ENCODE results near the gene UGT1A5.

Gene UGT1A5

DNA sequence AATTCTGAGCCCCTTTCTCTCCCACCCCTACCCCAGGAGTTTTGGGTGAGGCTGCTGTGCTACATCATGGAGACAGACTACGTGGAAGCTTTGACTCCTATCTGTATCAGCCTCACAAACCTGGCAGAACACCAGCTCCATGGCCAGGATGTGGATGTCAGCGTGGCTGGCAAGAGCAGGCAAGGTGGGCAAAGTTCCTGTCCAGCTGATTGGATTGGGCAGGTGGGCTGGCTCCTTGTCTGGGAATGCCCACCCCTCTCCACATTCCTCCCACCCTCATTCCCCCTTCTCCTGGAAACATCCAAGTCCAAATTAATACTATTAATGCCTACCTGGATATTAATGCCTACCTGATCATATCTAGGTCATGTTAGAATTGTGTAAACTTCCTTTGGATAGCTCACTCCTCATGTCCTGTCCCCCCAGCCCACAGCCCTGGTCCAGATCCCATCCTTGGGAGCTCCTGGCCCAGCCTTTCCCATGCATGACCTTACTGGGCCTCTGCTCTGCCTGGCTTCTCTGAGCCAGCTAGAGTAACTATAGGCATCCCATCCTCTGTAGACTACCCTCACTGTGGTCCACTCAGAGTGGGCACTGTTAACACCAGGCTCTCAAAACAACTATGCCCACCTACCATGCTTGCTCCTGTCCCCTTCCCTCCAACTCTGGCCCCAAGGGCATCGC lies 89.6 kb downstream of the UGT1A5 start:
- H3K27ac ChIP-seq (ENCODE audit: extremely low read depth, low read depth, low read length) = no peak overlapping the region
- H3K4me3 ChIP-seq (ENCODE audit: low read depth, low read length) = no peak overlapping the region
- POLR2A ChIA-PET = no interaction called here
- no peaks in the 10 kb centered on the region for H3K4me1 ChIP-seq (ENCODE audit: control insufficient read depth, insufficient read depth, low read length)
- TF ChIP-seq, protein P1, sequence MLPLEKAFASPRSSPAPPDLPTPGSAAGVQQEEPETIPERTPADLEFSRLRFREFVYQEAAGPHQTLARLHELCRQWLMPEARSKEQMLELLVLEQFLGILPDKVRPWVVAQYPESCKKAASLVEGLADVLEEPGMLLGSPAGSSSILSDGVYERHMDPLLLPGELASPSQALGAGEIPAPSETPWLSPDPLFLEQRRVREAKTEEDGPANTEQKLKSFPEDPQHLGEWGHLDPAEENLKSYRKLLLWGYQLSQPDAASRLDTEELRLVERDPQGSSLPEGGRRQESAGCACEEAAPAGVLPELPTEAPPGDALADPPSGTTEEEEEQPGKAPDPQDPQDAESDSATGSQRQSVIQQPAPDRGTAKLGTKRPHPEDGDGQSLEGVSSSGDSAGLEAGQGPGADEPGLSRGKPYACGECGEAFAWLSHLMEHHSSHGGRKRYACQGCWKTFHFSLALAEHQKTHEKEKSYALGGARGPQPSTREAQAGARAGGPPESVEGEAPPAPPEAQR (tag by site-specific recombination; IDR thresholded peaks at IDR 0.05) = no peak
- TF ChIP-seq, protein P2, sequence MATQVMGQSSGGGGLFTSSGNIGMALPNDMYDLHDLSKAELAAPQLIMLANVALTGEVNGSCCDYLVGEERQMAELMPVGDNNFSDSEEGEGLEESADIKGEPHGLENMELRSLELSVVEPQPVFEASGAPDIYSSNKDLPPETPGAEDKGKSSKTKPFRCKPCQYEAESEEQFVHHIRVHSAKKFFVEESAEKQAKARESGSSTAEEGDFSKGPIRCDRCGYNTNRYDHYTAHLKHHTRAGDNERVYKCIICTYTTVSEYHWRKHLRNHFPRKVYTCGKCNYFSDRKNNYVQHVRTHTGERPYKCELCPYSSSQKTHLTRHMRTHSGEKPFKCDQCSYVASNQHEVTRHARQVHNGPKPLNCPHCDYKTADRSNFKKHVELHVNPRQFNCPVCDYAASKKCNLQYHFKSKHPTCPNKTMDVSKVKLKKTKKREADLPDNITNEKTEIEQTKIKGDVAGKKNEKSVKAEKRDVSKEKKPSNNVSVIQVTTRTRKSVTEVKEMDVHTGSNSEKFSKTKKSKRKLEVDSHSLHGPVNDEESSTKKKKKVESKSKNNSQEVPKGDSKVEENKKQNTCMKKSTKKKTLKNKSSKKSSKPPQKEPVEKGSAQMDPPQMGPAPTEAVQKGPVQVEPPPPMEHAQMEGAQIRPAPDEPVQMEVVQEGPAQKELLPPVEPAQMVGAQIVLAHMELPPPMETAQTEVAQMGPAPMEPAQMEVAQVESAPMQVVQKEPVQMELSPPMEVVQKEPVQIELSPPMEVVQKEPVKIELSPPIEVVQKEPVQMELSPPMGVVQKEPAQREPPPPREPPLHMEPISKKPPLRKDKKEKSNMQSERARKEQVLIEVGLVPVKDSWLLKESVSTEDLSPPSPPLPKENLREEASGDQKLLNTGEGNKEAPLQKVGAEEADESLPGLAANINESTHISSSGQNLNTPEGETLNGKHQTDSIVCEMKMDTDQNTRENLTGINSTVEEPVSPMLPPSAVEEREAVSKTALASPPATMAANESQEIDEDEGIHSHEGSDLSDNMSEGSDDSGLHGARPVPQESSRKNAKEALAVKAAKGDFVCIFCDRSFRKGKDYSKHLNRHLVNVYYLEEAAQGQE (tag by site-specific recombination; IDR thresholded peaks at IDR 0.05) = no peak
- TF ChIP-seq ZNF133 (tag by site-specific recombination; IDR thresholded peaks at IDR 0.05) = no peak
- no peak for TF ChIP-seq ZNF624 (tag by site-specific recombination; IDR thresholded peaks at IDR 0.05)
- H3K9me3 ChIP-seq (ENCODE audit: control insufficient read depth, insufficient read depth, low read depth, low read length) = no peaks in the 10 kb centered on the region
- CTCF ChIA-PET = no interaction called here
- no peaks in the 10 kb centered on the region for H3K36me3 ChIP-seq (ENCODE audit: control insufficient read depth in 2 of 2, insufficient read depth in 1 of 2, low read length in 2 of 2)

DNA sequence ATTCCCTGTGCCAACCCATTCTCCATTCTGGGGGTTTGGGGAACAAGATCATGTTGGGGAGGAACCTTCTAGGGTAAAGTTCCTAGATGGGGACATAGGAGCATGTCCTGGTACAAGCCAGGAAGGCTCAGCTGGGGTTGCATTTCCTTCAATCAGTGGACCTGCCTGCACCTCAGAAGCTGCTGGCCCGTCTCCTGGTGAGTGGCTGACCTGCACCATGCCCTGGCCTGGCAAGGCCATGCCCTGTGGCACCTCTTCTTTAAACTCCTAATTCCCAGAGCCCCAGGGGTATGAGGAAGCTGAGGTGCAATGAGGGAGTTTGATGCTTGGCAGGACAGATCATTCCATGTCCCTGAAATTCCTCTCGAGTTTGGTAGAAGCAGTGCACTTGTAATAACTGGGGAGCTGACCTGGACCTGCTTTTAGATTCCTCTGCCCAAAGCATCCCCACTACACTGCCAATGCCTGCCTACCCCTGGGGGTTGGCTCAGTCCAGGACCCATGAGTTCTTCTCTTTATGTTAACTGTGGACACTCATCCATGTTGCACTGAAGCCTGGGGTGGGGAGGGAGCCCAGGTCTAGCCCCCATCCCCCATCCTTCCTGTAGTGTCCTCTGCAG lies 90.7 kb downstream of the UGT1A5 start:
- ChIA-PET CTCF (no interaction called here), POLR2A (no interaction called here)

DNA sequence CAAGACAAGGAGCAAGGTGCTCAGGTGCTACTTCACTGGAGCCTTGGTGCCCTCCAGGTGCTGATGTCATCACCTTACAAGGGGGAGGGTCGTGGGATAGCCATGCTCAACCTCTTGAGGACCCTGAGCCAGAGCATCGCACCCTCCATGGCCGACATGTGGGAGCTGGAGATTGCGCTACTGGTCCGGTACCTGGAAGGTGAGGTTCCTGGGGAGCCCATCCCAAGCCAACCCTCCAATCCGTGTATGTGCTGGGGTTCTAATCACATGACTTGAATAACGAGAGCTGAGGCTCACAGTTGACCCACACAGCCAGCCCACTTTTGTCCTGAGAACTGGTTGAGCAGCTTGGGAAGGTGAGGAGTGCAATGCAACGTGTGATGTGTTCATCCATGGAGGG lies 91.3 kb downstream of the UGT1A5 start:
- H3K36me3 ChIP-seq (ENCODE audit: control insufficient read depth in 2 of 2, insufficient read depth in 1 of 2, low read length in 2 of 2) = no peaks in the 10 kb centered on the region
- CTCF ChIA-PET = no interaction called here
- H3K27ac ChIP-seq (ENCODE audit: extremely low read depth, low read depth, low read length) = no peak overlapping the region
- POLR2A ChIA-PET = interaction anchor here (0.6 kb wide), 1 partner anchor 1582 kb away, joined by 3 read pairs; no protein-coding TSS in a partner anchor
- no peak for TF ChIP-seq KLF1 (tag by site-specific recombination; IDR thresholded peaks at IDR 0.05)
- TF ChIP-seq ZNF391 (tag by site-specific recombination; IDR thresholded peaks at IDR 0.05; ENCODE audit: borderline replicate concordance, low read depth) = no peak
- no peak for TF ChIP-seq SP3 (tag by site-specific recombination; IDR thresholded peaks at IDR 0.05)
- no peak overlapping the region for H3K4me3 ChIP-seq (ENCODE audit: low read depth, low read length)
- H3K9me3 ChIP-seq (ENCODE audit: control insufficient read depth, insufficient read depth, low read depth, low read length) = no peaks in the 10 kb centered on the region
- H3K4me1 ChIP-seq (ENCODE audit: control insufficient read depth, insufficient read depth, low read length) = no peaks in the 10 kb centered on the region

More for the DNA sequence above, 90.7 kb downstream of the UGT1A5 start:
- no peaks in the 10 kb centered on the region for H3K9me3 ChIP-seq (ENCODE audit: control insufficient read depth, insufficient read depth, low read depth, low read length)
- H3K27ac ChIP-seq (ENCODE audit: extremely low read depth, low read depth, low read length) = no peak overlapping the region
- H3K36me3 ChIP-seq (ENCODE audit: control insufficient read depth in 2 of 2, insufficient read depth in 1 of 2, low read length in 2 of 2) = no peaks in the 10 kb centered on the region
- TF ChIP-seq HOXD13 (CRISPR knock-in tag; IDR thresholded peaks at IDR 0.05; ENCODE audit: borderline replicate concordance) = no peak
- no peak for TF ChIP-seq ZNF621 (tag by site-specific recombination; IDR thresholded peaks at IDR 0.05)
- no peak for TF ChIP-seq TRIM28 (IDR thresholded peaks at IDR 0.05; ENCODE audit: borderline replicate concordance, low read length)
- no peak for TF ChIP-seq SP7 (tag by site-specific recombination; IDR thresholded peaks at IDR 0.05)
- TF ChIP-seq, protein P3, sequence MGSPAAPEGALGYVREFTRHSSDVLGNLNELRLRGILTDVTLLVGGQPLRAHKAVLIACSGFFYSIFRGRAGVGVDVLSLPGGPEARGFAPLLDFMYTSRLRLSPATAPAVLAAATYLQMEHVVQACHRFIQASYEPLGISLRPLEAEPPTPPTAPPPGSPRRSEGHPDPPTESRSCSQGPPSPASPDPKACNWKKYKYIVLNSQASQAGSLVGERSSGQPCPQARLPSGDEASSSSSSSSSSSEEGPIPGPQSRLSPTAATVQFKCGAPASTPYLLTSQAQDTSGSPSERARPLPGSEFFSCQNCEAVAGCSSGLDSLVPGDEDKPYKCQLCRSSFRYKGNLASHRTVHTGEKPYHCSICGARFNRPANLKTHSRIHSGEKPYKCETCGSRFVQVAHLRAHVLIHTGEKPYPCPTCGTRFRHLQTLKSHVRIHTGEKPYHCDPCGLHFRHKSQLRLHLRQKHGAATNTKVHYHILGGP (tag by site-specific recombination; IDR thresholded peaks at IDR 0.05) = no peak
- TF ChIP-seq ZNF302 (tag by site-specific recombination; IDR thresholded peaks at IDR 0.05; ENCODE audit: low read depth) = no peak
- TF ChIP-seq ZNF24 (tag by site-specific recombination; IDR thresholded peaks at IDR 0.05) = no peak
- no peak for TF ChIP-seq ZNF211 (tag by site-specific recombination; IDR thresholded peaks at IDR 0.05; ENCODE audit: low read depth)
- no peak for TF ChIP-seq GFI1B (tag by site-specific recombination; IDR thresholded peaks at IDR 0.05)
- no peak for TF ChIP-seq KLF9 (tag by site-specific recombination; IDR thresholded peaks at IDR 0.05; ENCODE audit: low read depth)
- no peak for TF ChIP-seq ZNF791 (tag by site-specific recombination; IDR thresholded peaks at IDR 0.05)
- no peak overlapping the region for H3K4me3 ChIP-seq (ENCODE audit: low read depth, low read length)
- H3K4me1 ChIP-seq (ENCODE audit: control insufficient read depth, insufficient read depth, low read length) = no peaks in the 10 kb centered on the region

Data from HEK293 (cell line).